Astrocyte (in vitro differentiated cells and primary cell): Measurements from ENCODE around the gene DOCK10. TPM values are rescaled to one million over a fixed set of nuclear protein-coding genes. Genes with fewer than 3 reads are reported as not detected.
A peak's percentile ranks its signal among the peaks of the same experiment; 100 is the strongest.

ENCODE experiments used
- DNase-seq: peaks from one replicate; pipeline ENCODE4 v3.0.0-alpha.2; 2010; ENCODE audit warnings: low read depth
- FAIRE-seq: peaks from 2 replicates; lab custom pipeline; 2011; peaks lifted over from hg19 to GRCh38; lab: Jason Lieb, UNC
- H2AFZ ChIP-seq: 2 replicates; pipeline ENCODE4 v1.6.0; 2012; ENCODE audit warnings: low read depth, low read length, inconsistent platforms
- H3K27ac ChIP-seq: 2 replicates; pipeline ENCODE4 v1.5.1; 2011; ENCODE audit warnings: low read depth, low read length, inconsistent platforms
- H3K27me3 ChIP-seq: 2 replicates; pipeline ENCODE4 v1.6.0; 2011; ENCODE audit warnings: low read length, inconsistent platforms; ENCODE audit not compliant: insufficient read depth
- H3K36me3 ChIP-seq: 2 replicates; pipeline ENCODE4 v1.5.1; 2011; ENCODE audit warnings: low read length, inconsistent platforms; ENCODE audit not compliant: insufficient read depth
- H3K4me1 ChIP-seq: 2 replicates; pipeline ENCODE4 v1.5.1; 2011; ENCODE audit warnings: low read length, inconsistent platforms; ENCODE audit not compliant: insufficient read depth
- H3K4me2 ChIP-seq: 2 replicates; pipeline ENCODE4 v1.6.0; 2012; ENCODE audit warnings: low read length, inconsistent platforms
- H3K4me3 ChIP-seq: 2 replicates; pipeline ENCODE4 v1.5.1; 2011; ENCODE audit warnings: low read depth, mild to moderate bottlenecking, low read length, inconsistent platforms; ENCODE audit not compliant: insufficient read depth
- H3K79me2 ChIP-seq: 2 replicates; pipeline ENCODE4 v1.6.0; 2012; ENCODE audit warnings: mild to moderate bottlenecking, low read length, inconsistent platforms; ENCODE audit not compliant: insufficient read depth
- H3K9ac ChIP-seq: 2 replicates; pipeline ENCODE4 v1.6.0; 2012; ENCODE audit warnings: mild to moderate bottlenecking, low read length, inconsistent platforms
- H3K9me3 ChIP-seq: 2 replicates; pipeline ENCODE4 v1.5.1; 2012; ENCODE audit warnings: low read depth, mild to moderate bottlenecking, low read length, inconsistent platforms; ENCODE audit not compliant: insufficient read depth
- H4K20me1 ChIP-seq: 2 replicates; pipeline ENCODE4 v1.6.0; 2012; ENCODE audit warnings: low read length, inconsistent platforms; ENCODE audit not compliant: insufficient read depth
- H3K27ac Mint-ChIP-seq: one replicate; pipeline ENCODE4 v1.8.0; 2021; ENCODE audit warnings: mild to moderate bottlenecking, mixed read lengths; ENCODE audit not compliant: unreplicated experiment
- H3K27me3 Mint-ChIP-seq: one replicate; pipeline ENCODE4 v1.8.0; 2021; ENCODE audit warnings: low read depth, mixed read lengths; ENCODE audit not compliant: unreplicated experiment
- H3K36me3 Mint-ChIP-seq: one replicate; pipeline ENCODE4 v1.8.0; 2021; ENCODE audit warnings: low read depth, mixed read lengths; ENCODE audit not compliant: unreplicated experiment
- H3K4me1 Mint-ChIP-seq: one replicate; pipeline ENCODE4 v1.8.0; 2021; ENCODE audit warnings: low read depth, mixed read lengths; ENCODE audit not compliant: unreplicated experiment
- H3K4me3 Mint-ChIP-seq: one replicate; pipeline ENCODE4 v1.8.0; 2021; ENCODE audit warnings: mild to moderate bottlenecking, moderate library complexity, mixed read lengths; ENCODE audit not compliant: unreplicated experiment
- H3K9me3 Mint-ChIP-seq: one replicate; pipeline ENCODE4 v1.8.0; 2021; ENCODE audit warnings: mild to moderate bottlenecking, mixed read lengths; ENCODE audit not compliant: unreplicated experiment
- CTCF ChIP-seq: IDR thresholded peaks from 2 replicates; pipeline ENCODE4 v1.5.1; 2011; ENCODE audit warnings: low read depth, mild to moderate bottlenecking, inconsistent platforms, low read length, moderate library complexity; ENCODE audit not compliant: insufficient read depth
- EZH2 ChIP-seq: IDR thresholded peaks from 2 replicates; pipeline ENCODE4 v1.6.1; 2012; ENCODE audit warnings: mild to moderate bottlenecking, low read length, inconsistent platforms; ENCODE audit not compliant: insufficient read depth
- total RNA-seq: library from RNA; stranded (reverse); gene quantifications from 2 replicates; pipeline ENCODE4 v1.2.1, GENCODE V29; 2021

The DOCK10 gene
- total RNA-seq, 1 donor from 2014 or later: 7.7 TPM

- Mint-ChIP-seq H3K4me3 (no peak overlapping the region), H3K36me3 (peaks cover 3% of the 10 kb centered on the region), H3K9me3 (no peaks in the 10 kb centered on the region), H3K27ac (peak overlapping the region; percentile 0), H3K4me1 (peaks cover 31% of the 10 kb centered on the region), H3K27me3 (peaks cover 2% of the 10 kb centered on the region)
- DNase-seq: no peak
- Histone ChIP-seq H2AFZ (no peak overlapping the region), H3K4me2 (no peak overlapping the region), H3K36me3 (no peaks in the 10 kb centered on the region), H3K9me3 (no peaks in the 10 kb centered on the region), H3K79me2 (peaks cover 18% of the 10 kb centered on the region), H3K9ac (no peak overlapping the region), H3K27ac (no peak overlapping the region), H4K20me1 (no peaks in the 10 kb centered on the region), H3K27me3 (no peaks in the 10 kb centered on the region), H3K4me3 (no peak overlapping the region), H3K4me1 (no peaks in the 10 kb centered on the region)
- TF ChIP-seq EZH2: no peak
- TF ChIP-seq CTCF: no peak
- FAIRE-seq: no peak
Observed at GRCh38 chr2:224937887-224938286, 104.4 kb downstream of the DOCK10 start.

- Histone ChIP-seq H3K79me2 (peaks cover 8% of the 10 kb centered on the region), H2AFZ (no peak overlapping the region), H3K4me2 (no peak overlapping the region), H3K9ac (no peak overlapping the region), H3K9me3 (no peaks in the 10 kb centered on the region), H3K36me3 (peaks cover 4% of the 10 kb centered on the region), H4K20me1 (no peaks in the 10 kb centered on the region), H3K4me1 (no peaks in the 10 kb centered on the region), H3K27me3 (no peaks in the 10 kb centered on the region), H3K4me3 (no peak overlapping the region), H3K27ac (no peak overlapping the region)
- TF ChIP-seq EZH2: no peak
- TF ChIP-seq CTCF: no peak
- no peaks in the 10 kb centered on the region for H3K9me3 Mint-ChIP-seq
- peak; percentile 20 for FAIRE-seq
- H3K36me3 Mint-ChIP-seq: peaks cover 4% of the 10 kb centered on the region
- no peak overlapping the region for H3K27ac Mint-ChIP-seq
- DNase-seq: peak; percentile 50
- H3K4me1 Mint-ChIP-seq: peaks cover 22% of the 10 kb centered on the region
- peaks cover 2% of the 10 kb centered on the region for H3K27me3 Mint-ChIP-seq
- H3K4me3 Mint-ChIP-seq: no peak overlapping the region
Observed at GRCh38 chr2:224934526-224935188, 107.6 kb downstream of the DOCK10 start.

GRCh38 chr2:224933431-224933830 is 108.8 kb downstream of the DOCK10 start:
- no peak overlapping the region for H3K4me3 ChIP-seq
- TF ChIP-seq EZH2 (no peak), CTCF (no peak)
- peaks cover 2% of the 10 kb centered on the region for H3K27me3 Mint-ChIP-seq
- DNase-seq: no peak
- H3K4me1 ChIP-seq: no peaks in the 10 kb centered on the region
- no peak overlapping the region for H2AFZ ChIP-seq
- H3K79me2 ChIP-seq: peaks cover 5% of the 10 kb centered on the region
- H3K27me3 ChIP-seq: no peaks in the 10 kb centered on the region
- H3K27ac ChIP-seq: no peak overlapping the region
- no peaks in the 10 kb centered on the region for H4K20me1 ChIP-seq
- H3K36me3 ChIP-seq: peaks cover 4% of the 10 kb centered on the region
- H3K9me3 ChIP-seq: no peaks in the 10 kb centered on the region
- no peak overlapping the region for H3K4me3 Mint-ChIP-seq
- no peaks in the 10 kb centered on the region for H3K9me3 Mint-ChIP-seq
- H3K4me2 ChIP-seq: no peak overlapping the region
- no peak for FAIRE-seq
- no peak overlapping the region for H3K27ac Mint-ChIP-seq
- H3K4me1 Mint-ChIP-seq: peaks cover 18% of the 10 kb centered on the region
- no peak overlapping the region for H3K9ac ChIP-seq
- H3K36me3 Mint-ChIP-seq: peaks cover 4% of the 10 kb centered on the region
